ENCODE data around the gene CDH4. TPM values are rescaled to one million over a fixed set of nuclear protein-coding genes. Genes with fewer than 3 reads are reported as not detected.

CDH4 gene
- total RNA-seq, 1 donor from 2014 or later = 2.9 TPM

DNA sequence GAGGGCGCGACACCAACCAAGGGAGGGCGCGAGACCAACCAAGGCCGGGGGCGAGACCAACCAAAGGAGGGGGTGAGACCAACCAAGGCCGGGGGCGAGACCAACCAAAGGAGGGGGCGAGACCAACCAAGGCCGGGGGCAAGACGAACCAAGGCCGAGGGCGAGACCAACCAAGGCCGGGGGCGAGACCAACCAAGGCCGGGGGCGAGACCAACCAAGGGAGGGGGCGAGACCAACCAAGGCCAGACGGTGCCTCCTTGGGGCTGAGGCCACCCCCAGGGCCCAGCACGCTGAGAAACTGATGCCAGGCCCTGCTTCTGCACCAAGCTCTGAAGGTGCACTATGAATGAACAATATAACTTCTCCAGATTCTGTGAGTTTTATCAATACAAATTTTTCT lies 726.4 kb downstream of the CDH4 start:
- Histone ChIP-seq H4K20me1 (ENCODE audit: low read depth) (peaks cover 26% of the 10 kb centered on the region), H3K36me3 (peaks cover 3% of the 10 kb centered on the region), H3K9ac (no peak overlapping the region), H2AFZ (replicated peaks) (no peak overlapping the region), H3K4me1 (peaks cover 7% of the 10 kb centered on the region), H3F3A (ENCODE audit: low read depth) (no peaks in the 10 kb centered on the region), H3K4me3 (no peak overlapping the region), H3K9me3 (ENCODE audit: low read depth) (no peaks in the 10 kb centered on the region), H3K27me3 (no peaks in the 10 kb centered on the region), H3K4me2 (no peak overlapping the region), H3K27ac (no peak overlapping the region), H3K79me2 (ENCODE audit: low read depth) (no peaks in the 10 kb centered on the region)
- Mint-ChIP-seq H3K27ac (no peak overlapping the region), H3K4me3 (no peak overlapping the region), H3K36me3 (peaks cover 18% of the 10 kb centered on the region), H3K27me3 (ENCODE audit: insufficient read depth, low read depth) (peaks cover 2% of the 10 kb centered on the region), H3K4me1 (peaks cover 20% of the 10 kb centered on the region), H3K9me3 (no peaks in the 10 kb centered on the region)
- TF ChIP-seq EZH2phosphoT487 (IDR thresholded peaks at IDR 0.05) (no peak), CTCF (IDR thresholded peaks at IDR 0.05) (no peak), EZH2 (IDR thresholded peaks at IDR 0.05) (no peak)
- no peak for DNase-seq (ENCODE audit: low spot score)

DNA sequence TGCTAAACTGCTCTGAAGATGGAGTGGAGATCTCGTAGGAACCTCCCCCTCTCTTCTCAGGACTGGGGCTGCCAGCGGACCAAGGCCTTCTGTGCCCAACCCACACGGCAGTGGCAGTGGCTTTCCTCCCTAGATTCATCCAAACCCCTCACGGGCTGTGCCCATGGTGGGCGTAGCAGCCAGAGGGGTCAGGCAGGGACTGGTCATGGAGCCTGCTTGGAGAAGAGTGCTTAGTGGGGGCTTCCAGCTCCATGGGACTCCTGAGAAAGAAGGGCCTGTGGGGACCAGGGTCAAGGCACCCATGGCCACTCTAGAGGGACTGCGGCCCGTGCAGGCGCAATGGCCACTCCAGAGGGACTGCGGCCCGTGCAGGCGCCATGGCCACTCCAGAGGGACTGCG lies 727.0 kb downstream of the CDH4 start:
- H3K4me2 ChIP-seq = no peak overlapping the region
- H3F3A ChIP-seq (ENCODE audit: low read depth) = no peaks in the 10 kb centered on the region
- H4K20me1 ChIP-seq (ENCODE audit: low read depth) = peaks cover 26% of the 10 kb centered on the region
- Mint-ChIP-seq H3K9me3 (no peaks in the 10 kb centered on the region), H3K27me3 (ENCODE audit: insufficient read depth, low read depth) (peaks cover 2% of the 10 kb centered on the region), H3K36me3 (peaks cover 22% of the 10 kb centered on the region), H3K4me1 (peaks cover 20% of the 10 kb centered on the region), H3K4me3 (no peak overlapping the region), H3K27ac (no peak overlapping the region)
- no peak overlapping the region for H3K4me3 ChIP-seq
- no peaks in the 10 kb centered on the region for H3K79me2 ChIP-seq (ENCODE audit: low read depth)
- peaks cover 3% of the 10 kb centered on the region for H3K36me3 ChIP-seq
- H3K9me3 ChIP-seq (ENCODE audit: low read depth) = no peaks in the 10 kb centered on the region
- H3K27ac ChIP-seq = no peak overlapping the region
- no peak for DNase-seq (ENCODE audit: low spot score)
- H3K27me3 ChIP-seq = no peaks in the 10 kb centered on the region
- H3K4me1 ChIP-seq = peaks cover 7% of the 10 kb centered on the region
- TF ChIP-seq CTCF (IDR thresholded peaks at IDR 0.05) = no peak
- H3K9ac ChIP-seq = no peak overlapping the region
- no peak overlapping the region for H2AFZ ChIP-seq (replicated peaks)

- peaks cover 2% of the 10 kb centered on the region for H3K27me3 Mint-ChIP-seq (ENCODE audit: insufficient read depth, low read depth)
- peaks cover 20% of the 10 kb centered on the region for H3K36me3 Mint-ChIP-seq
- Histone ChIP-seq H3K36me3 (no peaks in the 10 kb centered on the region), H3K4me3 (no peak overlapping the region), H3K4me2 (no peak overlapping the region), H3F3A (ENCODE audit: low read depth) (no peaks in the 10 kb centered on the region), H3K27ac (no peak overlapping the region), H4K20me1 (ENCODE audit: low read depth) (peaks cover 26% of the 10 kb centered on the region), H2AFZ (replicated peaks) (no peak overlapping the region), H3K4me1 (peaks cover 7% of the 10 kb centered on the region), H3K27me3 (no peaks in the 10 kb centered on the region), H3K9ac (no peak overlapping the region), H3K79me2 (ENCODE audit: low read depth) (no peaks in the 10 kb centered on the region), H3K9me3 (ENCODE audit: low read depth) (no peaks in the 10 kb centered on the region)
- H3K4me1 Mint-ChIP-seq = peaks cover 20% of the 10 kb centered on the region
- TF ChIP-seq CTCF (IDR thresholded peaks at IDR 0.05) (no peak), EZH2 (IDR thresholded peaks at IDR 0.05) (no peak), EZH2phosphoT487 (IDR thresholded peaks at IDR 0.05) (no peak)
- no peak for DNase-seq (ENCODE audit: low spot score)
- H3K27ac Mint-ChIP-seq = no peak overlapping the region
- no peaks in the 10 kb centered on the region for H3K9me3 Mint-ChIP-seq
- peak overlapping the region; percentile 30 for H3K4me3 Mint-ChIP-seq
Observed at GRCh38 chr20:61979701-61980635, 727.9 kb downstream of the CDH4 start.

Data from neural progenitor cell (in vitro differentiated cells).